Panc1 (cell line): ENCODE measurements around the gene FAM174A. TPM values are rescaled to one million over a fixed set of nuclear protein-coding genes. Genes with fewer than 3 reads are reported as not detected.

Experiments used
- ATAC-seq: fragments of 200-7000 bp; cut with Tn5 transposase; 2 replicates; pipeline ENCODE4 v1.9.1; 2020; ENCODE audit warnings: mild to moderate bottlenecking, moderate library complexity
- BruUV-seq: library from RNA; stranded (reverse); fragments of 400-500 nt; replicated peaks from 2 replicates; lab custom pipeline; 2021; lab: Mats Ljungman, UMichigan
- CTCF ChIA-PET: fragments of 300-600 bp; sonication (Branson Sonifier 250); formaldehyde crosslinking; loops from one replicate; lab custom pipeline; 2022; ENCODE audit warnings: antibody characterized with exemption; lab: Charles Lee
- POLR2A ChIA-PET: fragments of 300-600 bp; sonication (Branson Sonifier 250); formaldehyde crosslinking; loops from one replicate; lab custom pipeline; 2022; ENCODE audit warnings: antibody characterized with exemption; lab: Charles Lee
- DNase-seq: peaks from one replicate; pipeline ENCODE4 v3.0.0-alpha.2; 2010; ENCODE audit warnings: low read depth, low spot score
- H3K27ac ChIP-seq: 2 replicates; pipeline ENCODE4 v1.5.1; 2011; ENCODE audit warnings: mild to moderate bottlenecking, low read length, inconsistent platforms
- H3K27me3 ChIP-seq: fragments of 200-500 bp; sonication (Bioruptor generic); 2 replicates; pipeline ENCODE4 v1.6.0; 2014; ENCODE audit warnings: low read length, inconsistent platforms; ENCODE audit not compliant: control insufficient read depth, insufficient read depth
- H3K36me3 ChIP-seq: fragments of 200-500 bp; sonication (Bioruptor generic); 2 replicates; pipeline ENCODE4 v1.5.1; 2014; ENCODE audit warnings: inconsistent platforms, mild to moderate bottlenecking, low read length, moderate library complexity; ENCODE audit not compliant: control insufficient read depth, insufficient read depth
- H3K4me1 ChIP-seq: 2 replicates; pipeline ENCODE4 v1.5.1; 2011; ENCODE audit warnings: inconsistent platforms, mild to moderate bottlenecking, low read length, moderate library complexity; ENCODE audit not compliant: control insufficient read depth, insufficient read depth
- H3K4me3 ChIP-seq, 2 experiments: 2 replicates each; pipeline ENCODE4 v1.5.1; 2011 to 2012; ENCODE audit warnings: low read depth in 2 of 2, low read length in 2 of 2, mild to moderate bottlenecking in 2 of 2, inconsistent platforms in 1 of 2, moderate library complexity in 1 of 2
- H3K9me3 ChIP-seq: fragments of 200-500 bp; sonication (Bioruptor generic); 2 replicates; pipeline ENCODE4 v1.5.1; 2014; ENCODE audit warnings: low read depth, mild to moderate bottlenecking, inconsistent platforms, low read length, moderate library complexity; ENCODE audit not compliant: control insufficient read depth, insufficient read depth
- POLR2AphosphoS5 ChIP-seq: IDR thresholded peaks from 2 replicates; pipeline ENCODE4 v1.6.1; 2012; ENCODE audit warnings: mild to moderate bottlenecking, low read depth, low read length, moderate library complexity
- SIN3A ChIP-seq: IDR thresholded peaks from 2 replicates; pipeline ENCODE4 v1.6.1; 2012; ENCODE audit warnings: low read depth, mild to moderate bottlenecking, low read length, moderate library complexity, borderline replicate concordance; ENCODE audit not compliant: insufficient read depth
- TCF7L2 ChIP-seq: IDR thresholded peaks from 2 replicates; pipeline ENCODE4 v1.6.1; 2011; ENCODE audit warnings: mild to moderate bottlenecking, low read depth, low read length, inconsistent platforms
- in situ Hi-C: cut with HindIII; loops from 2 replicates; pipeline ENCODE4 v1.10.0; 2016; ENCODE audit warnings: low sequenced_read_pairs, low pct_unique_long_range_greater_than_20kb
- intact Hi-C: fragments of 100-400 bp; cut with micrococcal nuclease; formaldehyde crosslinking; loops from one replicate; pipeline ENCODE4 v1.10.0; 2022; ENCODE audit not compliant: unreplicated experiment
- total RNA-seq: library from RNA; stranded (reverse); gene quantifications from one replicate; pipeline ENCODE4 v1.2.1, GENCODE V29; 2021; ENCODE audit not compliant: unreplicated experiment
- TF ChIP-seq, protein P1 (sequence below), 2 experiments: IDR thresholded peaks; 2 replicates each; pipeline ENCODE4 v1.6.1; 2011 to 2012; ENCODE audit warnings: low read depth in 2 of 2, control low read depth in 1 of 2, low read length in 1 of 2, mild to moderate bottlenecking in 1 of 2, moderate library complexity in 1 of 2; ENCODE audit not compliant: insufficient read depth in 1 of 2
- TF ChIP-seq, protein P2 (sequence below): fragments of 450-650 bp; IDR thresholded peaks from 2 replicates; pipeline ENCODE4 v1.5.1; 2017; ENCODE audit warnings: mild to moderate bottlenecking

FAM174A gene
- total RNA-seq, 1 experiment from 2014 or later = 11.0 TPM

DNA sequence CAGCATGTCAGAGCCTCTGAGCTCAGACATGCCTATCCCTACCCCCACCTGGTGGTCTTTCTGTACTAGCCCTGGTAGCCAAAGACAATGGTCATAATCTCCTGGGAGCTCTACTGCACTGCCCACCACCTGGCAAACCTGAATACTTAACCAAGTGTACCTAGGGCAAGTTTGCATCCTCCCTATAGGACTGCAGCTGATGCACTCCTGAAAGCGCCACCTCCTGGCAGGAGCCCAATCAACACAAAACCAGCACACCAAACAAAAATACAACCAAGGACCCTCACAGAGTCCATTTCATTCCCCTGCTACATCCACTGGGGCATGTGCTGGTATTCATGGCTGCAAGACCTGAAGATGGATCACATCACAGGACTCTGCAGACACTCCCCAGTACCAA, 14.8 kb upstream of the FAM174A start:
- in situ Hi-C loops (no loop called here), intact Hi-C loops (no loop called here)
- POLR2A ChIA-PET = no interaction called here
- Histone ChIP-seq H3K4me3 (no peak overlapping the region), H3K9me3 (no peaks in the 10 kb centered on the region), H3K4me1 (no peaks in the 10 kb centered on the region), H3K36me3 (no peaks in the 10 kb centered on the region), H3K27ac (no peak overlapping the region), H3K27me3 (no peaks in the 10 kb centered on the region)
- no peak for DNase-seq
- CTCF ChIA-PET = no interaction called here
- no peak for TF ChIP-seq TCF7L2
- TF ChIP-seq, protein P1, sequence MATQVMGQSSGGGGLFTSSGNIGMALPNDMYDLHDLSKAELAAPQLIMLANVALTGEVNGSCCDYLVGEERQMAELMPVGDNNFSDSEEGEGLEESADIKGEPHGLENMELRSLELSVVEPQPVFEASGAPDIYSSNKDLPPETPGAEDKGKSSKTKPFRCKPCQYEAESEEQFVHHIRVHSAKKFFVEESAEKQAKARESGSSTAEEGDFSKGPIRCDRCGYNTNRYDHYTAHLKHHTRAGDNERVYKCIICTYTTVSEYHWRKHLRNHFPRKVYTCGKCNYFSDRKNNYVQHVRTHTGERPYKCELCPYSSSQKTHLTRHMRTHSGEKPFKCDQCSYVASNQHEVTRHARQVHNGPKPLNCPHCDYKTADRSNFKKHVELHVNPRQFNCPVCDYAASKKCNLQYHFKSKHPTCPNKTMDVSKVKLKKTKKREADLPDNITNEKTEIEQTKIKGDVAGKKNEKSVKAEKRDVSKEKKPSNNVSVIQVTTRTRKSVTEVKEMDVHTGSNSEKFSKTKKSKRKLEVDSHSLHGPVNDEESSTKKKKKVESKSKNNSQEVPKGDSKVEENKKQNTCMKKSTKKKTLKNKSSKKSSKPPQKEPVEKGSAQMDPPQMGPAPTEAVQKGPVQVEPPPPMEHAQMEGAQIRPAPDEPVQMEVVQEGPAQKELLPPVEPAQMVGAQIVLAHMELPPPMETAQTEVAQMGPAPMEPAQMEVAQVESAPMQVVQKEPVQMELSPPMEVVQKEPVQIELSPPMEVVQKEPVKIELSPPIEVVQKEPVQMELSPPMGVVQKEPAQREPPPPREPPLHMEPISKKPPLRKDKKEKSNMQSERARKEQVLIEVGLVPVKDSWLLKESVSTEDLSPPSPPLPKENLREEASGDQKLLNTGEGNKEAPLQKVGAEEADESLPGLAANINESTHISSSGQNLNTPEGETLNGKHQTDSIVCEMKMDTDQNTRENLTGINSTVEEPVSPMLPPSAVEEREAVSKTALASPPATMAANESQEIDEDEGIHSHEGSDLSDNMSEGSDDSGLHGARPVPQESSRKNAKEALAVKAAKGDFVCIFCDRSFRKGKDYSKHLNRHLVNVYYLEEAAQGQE (IDR thresholded peaks at IDR 0.05; ENCODE audit: insufficient read depth in 1 of 2, low read depth in 2 of 2, low read length in 1 of 2) = no peak
- TF ChIP-seq SIN3A = no peak
- TF ChIP-seq, protein P2, sequence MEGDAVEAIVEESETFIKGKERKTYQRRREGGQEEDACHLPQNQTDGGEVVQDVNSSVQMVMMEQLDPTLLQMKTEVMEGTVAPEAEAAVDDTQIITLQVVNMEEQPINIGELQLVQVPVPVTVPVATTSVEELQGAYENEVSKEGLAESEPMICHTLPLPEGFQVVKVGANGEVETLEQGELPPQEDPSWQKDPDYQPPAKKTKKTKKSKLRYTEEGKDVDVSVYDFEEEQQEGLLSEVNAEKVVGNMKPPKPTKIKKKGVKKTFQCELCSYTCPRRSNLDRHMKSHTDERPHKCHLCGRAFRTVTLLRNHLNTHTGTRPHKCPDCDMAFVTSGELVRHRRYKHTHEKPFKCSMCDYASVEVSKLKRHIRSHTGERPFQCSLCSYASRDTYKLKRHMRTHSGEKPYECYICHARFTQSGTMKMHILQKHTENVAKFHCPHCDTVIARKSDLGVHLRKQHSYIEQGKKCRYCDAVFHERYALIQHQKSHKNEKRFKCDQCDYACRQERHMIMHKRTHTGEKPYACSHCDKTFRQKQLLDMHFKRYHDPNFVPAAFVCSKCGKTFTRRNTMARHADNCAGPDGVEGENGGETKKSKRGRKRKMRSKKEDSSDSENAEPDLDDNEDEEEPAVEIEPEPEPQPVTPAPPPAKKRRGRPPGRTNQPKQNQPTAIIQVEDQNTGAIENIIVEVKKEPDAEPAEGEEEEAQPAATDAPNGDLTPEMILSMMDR = 0 out of 2 replicates have a peak, but pooled peaks have one; percentile 15
- no peak for TF ChIP-seq POLR2AphosphoS5
- BruUV-seq = no TSS peak
- no peak for ATAC-seq

DNA sequence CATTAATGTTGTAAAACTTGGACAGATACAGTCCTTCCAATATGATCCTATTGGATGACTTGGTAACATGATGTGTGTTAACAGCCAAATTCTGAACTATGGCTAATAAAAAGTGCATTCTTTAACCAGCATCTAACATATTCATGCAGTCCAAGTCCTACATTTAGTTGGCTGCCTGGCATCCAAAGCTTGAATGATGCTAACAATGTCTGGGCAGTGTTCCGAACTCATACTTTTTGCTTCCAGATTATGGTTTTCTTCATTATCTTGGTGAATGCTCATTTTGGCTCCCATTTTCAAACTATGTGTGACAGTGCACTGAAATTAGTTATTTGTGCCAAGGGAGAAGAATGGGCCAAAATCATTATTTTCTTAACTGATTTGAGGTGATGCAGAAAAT, 2.8 kb downstream of the FAM174A start:
- ATAC-seq = no peak
- H3K27me3 ChIP-seq = no peaks in the 10 kb centered on the region
- TF ChIP-seq POLR2AphosphoS5 (no peak), TCF7L2 (no peak), SIN3A (no peak)
- TF ChIP-seq, protein P2 = no peak
- TF ChIP-seq, protein P1 (IDR thresholded peaks at IDR 0.05; ENCODE audit: insufficient read depth in 1 of 2, low read depth in 2 of 2, low read length in 1 of 2) = no peak
- ChIA-PET POLR2A (no interaction called here), CTCF (no interaction called here)
- no peak for DNase-seq
- peaks cover 8% of the 10 kb centered on the region; the same call in 1 of the 2 replicates for H3K4me1 ChIP-seq
- no peak overlapping the region for H3K4me3 ChIP-seq
- intact Hi-C loops (no loop called here), in situ Hi-C loops (no loop called here)
- H3K36me3 ChIP-seq = no peaks in the 10 kb centered on the region
- H3K27ac ChIP-seq = no peak overlapping the region
- BruUV-seq = no TSS peak
- H3K9me3 ChIP-seq = no peaks in the 10 kb centered on the region
